Urinary bladder (tissue), 4 donors: Measurements from ENCODE around the gene ATF4. TPM values are rescaled to one million over a fixed set of nuclear protein-coding genes. Genes with fewer than 3 reads are reported as not detected.

Source experiments
- DNase-seq: peaks from one replicate; pipeline ENCODE4 v3.0.0-alpha.2; 2015; ENCODE audit errors: extremely low spot score
- H3K27ac ChIP-seq: one replicate; pipeline ENCODE4 v1.5.1; 2013; ENCODE audit warnings: low read depth, mild to moderate bottlenecking, moderate library complexity
- H3K36me3 ChIP-seq: one replicate; pipeline ENCODE4 v1.6.1; 2013; ENCODE audit warnings: mild to moderate bottlenecking, moderate library complexity; ENCODE audit not compliant: insufficient read depth
- H3K4me1 ChIP-seq: one replicate; pipeline ENCODE4 v1.6.1; 2013; ENCODE audit warnings: mild to moderate bottlenecking, moderate library complexity; ENCODE audit not compliant: insufficient read depth
- H3K4me3 ChIP-seq: one replicate; pipeline ENCODE4 v1.5.1; 2013; ENCODE audit warnings: low read depth, low read length
- WGBS: extraction: QIAGEN DNeasy Blood & Tissue Kit; methylation state at CpG from one replicate; pipeline ENCODE4 v1.1.7; 2013; 5-methylcytosine and 5-hydroxymethylcytosine counted together
- polyA plus RNA-seq: library from polyadenylated mRNA; stranded (reverse); fragments of 200-250 nt; gene quantifications from one replicate; pipeline ENCODE4 v1.2.3, GENCODE V29; 2013
- total RNA-seq: library from RNA; depleted of rRNA; stranded (reverse); fragments of >200 nt; gene quantifications from one replicate; pipeline ENCODE4 v1.2.3, GENCODE V29; 2014
- donor health status: healthy with polysubstance abuse.
- donor health status: healthy.

ATF4 gene
- total and polyA plus RNA-seq, 2 donors = 154 to 633 TPM

DNA sequence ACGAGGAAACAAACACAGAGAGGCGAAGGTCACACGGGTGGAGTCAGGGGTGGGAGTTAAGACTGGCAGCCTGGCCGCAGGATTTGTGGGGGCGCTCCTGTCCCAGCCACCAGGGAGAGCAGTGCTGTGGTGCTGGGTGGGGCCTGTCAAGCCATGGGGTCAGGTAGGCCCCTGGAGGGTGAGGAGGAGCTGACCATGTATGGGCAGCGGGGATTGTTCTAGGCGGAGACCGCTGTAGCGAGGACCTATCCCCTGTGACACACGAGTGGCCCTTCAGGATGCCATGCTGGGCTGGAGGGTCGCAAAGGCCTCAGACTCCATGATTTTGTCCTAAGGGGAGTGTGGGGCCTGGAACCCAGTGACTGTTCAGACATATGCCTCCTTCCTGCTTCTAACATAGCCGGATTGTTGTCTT, 13.7 kb downstream of the ATF4 start:
- no peak overlapping the region for H3K4me3 ChIP-seq
- no peaks in the 10 kb centered on the region for H3K4me1 ChIP-seq
- H3K36me3 ChIP-seq = no peaks in the 10 kb centered on the region
- H3K27ac ChIP-seq = no peak overlapping the region
- no peak for DNase-seq
- WGBS = 82% methylated on average over 12 of the region's 12 CpGs

GRCh38 chr22:39534591-39535356, 14.4 kb downstream of the ATF4 start:
- no peaks in the 10 kb centered on the region for H3K4me1 ChIP-seq
- no peak overlapping the region for H3K4me3 ChIP-seq
- no peaks in the 10 kb centered on the region for H3K36me3 ChIP-seq
- WGBS = 7% methylated on average over 41 of the region's 41 CpGs
- H3K27ac ChIP-seq = no peak overlapping the region
- DNase-seq = no peak

DNA sequence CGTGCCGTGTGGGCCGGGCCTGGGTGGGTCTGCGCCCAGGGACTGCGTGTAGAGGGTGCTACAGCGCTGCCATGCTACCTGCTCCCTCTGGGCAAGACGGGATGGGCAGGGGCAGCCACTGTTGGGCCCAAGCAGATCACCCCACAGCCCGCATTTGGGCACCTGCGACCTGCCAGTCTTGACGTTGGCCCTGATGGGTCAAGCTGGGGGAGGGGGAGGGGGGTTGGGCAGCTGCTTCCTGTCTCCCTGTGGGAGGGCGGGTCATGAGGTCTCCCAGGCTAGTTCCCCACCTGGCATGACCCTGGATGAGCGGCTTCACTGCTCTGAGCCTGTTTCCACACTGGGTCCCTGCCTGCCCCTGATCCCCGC, 15.0 kb downstream of the ATF4 start:
- H3K36me3 ChIP-seq = no peaks in the 10 kb centered on the region
- H3K27ac ChIP-seq = no peak overlapping the region
- 48% methylated on average over 13 of the region's 13 CpGs for WGBS
- no peak overlapping the region for H3K4me3 ChIP-seq
- no peaks in the 10 kb centered on the region for H3K4me1 ChIP-seq
- no peak for DNase-seq

- no peak overlapping the region for H3K27ac ChIP-seq
- no peaks in the 10 kb centered on the region for H3K36me3 ChIP-seq
- no peak overlapping the region for H3K4me3 ChIP-seq
- 86% methylated on average over 15 of the region's 15 CpGs for WGBS
- H3K4me1 ChIP-seq = no peaks in the 10 kb centered on the region
- no peak for DNase-seq
Observed at GRCh38 chr22:39535831-39536449, 15.6 kb downstream of the ATF4 start.

DNA sequence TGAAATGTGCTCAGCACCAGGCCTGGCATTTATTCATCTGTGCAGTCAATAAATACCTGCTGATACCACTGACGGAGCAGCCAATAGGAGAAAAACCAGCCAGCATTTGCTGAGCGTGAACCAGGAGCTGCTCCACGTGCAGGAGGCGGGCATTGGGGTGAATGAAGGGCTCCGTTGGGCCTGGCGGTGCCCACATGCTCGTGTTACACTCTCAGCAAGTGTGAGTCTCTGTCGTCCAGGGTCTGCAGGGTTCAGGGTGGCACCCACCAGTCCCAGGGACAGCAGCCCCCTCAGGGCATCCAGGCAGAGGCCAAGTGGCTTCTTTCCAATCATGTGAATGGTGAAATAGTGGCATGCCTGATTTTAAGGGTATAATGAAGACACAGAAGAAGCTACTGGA, 16.3 kb downstream of the ATF4 start:
- DNase-seq = no peak
- WGBS = 63% methylated on average over 8 of the region's 8 CpGs
- H3K4me3 ChIP-seq = no peak overlapping the region
- H3K4me1 ChIP-seq = no peaks in the 10 kb centered on the region
- H3K27ac ChIP-seq = no peak overlapping the region
- no peaks in the 10 kb centered on the region for H3K36me3 ChIP-seq

- no peak overlapping the region for H3K27ac ChIP-seq
- no peak overlapping the region for H3K4me3 ChIP-seq
- 40% methylated on average over 2 of the region's 2 CpGs for WGBS
- H3K36me3 ChIP-seq = no peaks in the 10 kb centered on the region
- DNase-seq = no peak
- H3K4me1 ChIP-seq = no peaks in the 10 kb centered on the region
Observed at GRCh38 chr22:39537975-39538374, 17.6 kb downstream of the ATF4 start.

DNA sequence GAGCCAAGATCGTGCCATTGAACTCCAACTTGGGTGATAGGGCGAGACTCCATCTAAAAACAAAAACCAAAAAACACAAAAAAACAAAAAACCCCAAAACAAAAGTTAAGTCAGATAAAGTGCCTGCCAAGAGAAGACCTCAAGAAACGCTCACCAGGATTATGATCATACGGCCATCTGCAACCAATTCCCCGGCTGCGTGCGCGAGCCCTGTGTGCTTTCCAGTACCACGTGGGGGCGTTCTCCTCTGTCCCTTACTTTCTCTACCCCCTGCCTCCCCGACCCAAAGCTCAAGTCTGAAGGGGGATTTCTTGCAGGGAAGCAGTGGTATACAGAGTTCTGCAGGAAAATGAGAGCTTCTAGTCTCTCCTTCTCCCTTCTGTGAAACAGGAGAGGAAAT, 22.7 kb downstream of the ATF4 start:
- no peak for DNase-seq
- Histone ChIP-seq H3K4me1 (no peaks in the 10 kb centered on the region), H3K36me3 (no peaks in the 10 kb centered on the region), H3K4me3 (no peak overlapping the region), H3K27ac (no peak overlapping the region)
- 17% methylated on average over 11 of the region's 11 CpGs for WGBS

- no peak overlapping the region for H3K27ac ChIP-seq
- no peaks in the 10 kb centered on the region for H3K36me3 ChIP-seq
- no peak for DNase-seq
- no peak overlapping the region for H3K4me3 ChIP-seq
- WGBS = 28% methylated on average over 39 of the region's 39 CpGs
- H3K4me1 ChIP-seq = no peaks in the 10 kb centered on the region
Observed at GRCh38 chr22:39545386-39546365, 25.3 kb downstream of the ATF4 start.

DNA sequence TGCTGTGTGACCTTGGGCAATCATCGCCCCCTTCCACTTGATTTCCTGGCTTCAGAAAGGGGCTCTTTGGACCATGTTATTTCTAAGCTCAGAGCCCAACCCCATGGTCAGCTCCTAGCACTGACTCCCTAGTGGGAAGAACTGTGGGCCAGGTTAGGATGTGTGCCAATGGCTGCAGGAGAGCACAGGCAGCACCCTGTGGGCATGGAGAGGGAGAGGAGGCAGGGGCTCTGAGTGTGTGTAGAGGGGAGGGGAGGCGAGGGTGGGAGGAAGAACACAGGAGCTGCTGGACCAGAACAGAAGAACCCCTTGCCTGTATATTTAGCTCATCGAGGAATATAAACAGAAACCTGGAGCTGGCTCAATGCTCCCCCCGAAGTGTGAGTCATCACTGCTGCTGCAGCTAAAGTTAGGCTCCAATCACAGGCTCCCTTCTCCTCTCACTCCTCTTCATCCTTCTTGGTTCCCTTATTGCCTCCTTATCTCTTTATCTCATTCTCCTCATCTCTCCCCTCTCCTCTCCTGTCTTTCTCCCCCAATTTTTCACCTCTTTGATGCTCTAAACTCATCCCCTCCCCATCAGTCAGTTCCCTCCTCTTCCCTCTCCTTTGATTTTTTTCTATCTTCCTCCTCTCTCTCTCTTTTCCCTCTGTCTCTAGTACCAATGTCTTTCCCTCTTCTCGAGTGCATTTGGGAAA, 26.7 kb downstream of the ATF4 start:
- Histone ChIP-seq H3K36me3 (no peaks in the 10 kb centered on the region), H3K4me1 (no peaks in the 10 kb centered on the region), H3K4me3 (no peak overlapping the region), H3K27ac (no peak overlapping the region)
- no peak for DNase-seq
- WGBS = 32% methylated on average over 5 of the region's 5 CpGs

DNA sequence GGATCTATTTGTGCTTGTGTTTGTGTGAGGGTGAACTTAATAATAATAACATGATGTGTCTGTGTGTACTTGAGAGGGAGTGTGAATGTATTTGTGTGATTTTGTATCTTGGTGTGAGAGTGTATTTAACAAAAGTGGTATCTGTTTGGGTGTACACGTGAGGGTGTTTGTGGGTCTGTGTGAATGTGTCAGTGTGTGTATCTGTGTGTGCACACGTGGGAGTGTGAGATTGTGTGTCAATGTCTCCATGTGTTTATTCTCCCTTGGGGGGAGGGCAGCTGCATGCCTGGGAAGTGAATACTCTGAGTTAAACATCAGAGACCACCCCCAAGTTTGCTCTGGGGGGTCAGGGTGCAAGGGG, 27.2 kb downstream of the ATF4 start:
- 34% methylated on average over 2 of the region's 2 CpGs for whole genome bisulfite sequencing

GRCh38 chr22:39553429-39553828, 33.1 kb downstream of the ATF4 start:
- 97% methylated on average over 3 of the region's 3 CpGs for WGBS
- Histone ChIP-seq H3K4me3 (no peak overlapping the region), H3K36me3 (no peaks in the 10 kb centered on the region), H3K4me1 (peaks cover 1% of the 10 kb centered on the region), H3K27ac (no peak overlapping the region)
- DNase-seq = no peak

More for the DNA sequence above, 27.2 kb downstream of the ATF4 start:
- no peak for DNase-seq
- Histone ChIP-seq H3K27ac (no peak overlapping the region), H3K4me1 (no peaks in the 10 kb centered on the region), H3K4me3 (no peak overlapping the region), H3K36me3 (no peaks in the 10 kb centered on the region)

DNA sequence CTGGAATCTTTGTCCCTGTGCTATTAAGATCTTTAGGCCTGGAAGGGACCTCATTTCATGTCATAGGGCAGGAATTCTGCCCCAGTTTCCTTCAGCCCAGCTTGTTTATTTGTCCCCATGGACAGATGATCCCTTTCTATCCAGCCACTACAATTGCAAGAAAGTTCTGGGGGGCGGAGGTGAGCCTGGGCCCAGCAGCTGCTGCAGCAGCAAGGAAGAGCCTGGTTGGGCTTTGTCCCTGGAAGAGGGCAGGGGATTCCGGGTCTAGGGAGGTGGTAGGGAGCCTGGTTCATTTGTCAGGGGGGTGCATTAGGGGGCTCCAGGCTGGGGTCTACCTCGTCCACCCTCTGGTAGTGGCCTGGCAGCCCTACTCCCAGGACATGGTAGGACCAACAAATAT, 33.8 kb downstream of the ATF4 start:
- Histone ChIP-seq H3K27ac (no peak overlapping the region), H3K4me3 (no peak overlapping the region), H3K36me3 (no peaks in the 10 kb centered on the region), H3K4me1 (peaks cover 1% of the 10 kb centered on the region)
- no peak for DNase-seq
- 59% methylated on average over 3 of the region's 3 CpGs for WGBS
